ENCODE data around the gene TNFAIP8.

The TNFAIP8 gene

DNA sequence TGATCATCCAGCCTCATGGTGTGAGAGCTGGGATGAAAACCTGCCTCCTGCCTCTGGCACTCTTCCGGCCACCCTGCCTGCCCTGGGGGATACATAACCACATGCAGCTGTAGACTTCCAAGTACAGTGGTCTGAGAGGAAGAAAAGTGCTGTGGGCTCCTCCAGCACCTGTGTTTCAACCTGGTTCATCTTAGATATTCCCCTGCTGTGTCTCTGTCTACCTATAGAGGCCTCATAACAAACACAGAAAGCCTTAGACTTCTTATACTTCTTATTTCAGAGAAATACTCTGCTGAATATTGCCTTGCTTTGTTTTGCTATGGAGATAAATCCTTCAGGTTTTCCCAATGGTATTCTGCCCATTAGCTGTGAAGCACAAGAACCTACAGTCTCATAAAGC, 19.6 kb upstream of the TNFAIP8 start:
- Histone ChIP-seq H3K9me2 (replicated peaks; ENCODE audit: control insufficient read depth, low read length) (no peaks in the 10 kb centered on the region), H3F3A (ENCODE audit: control insufficient read depth, insufficient read depth) (peaks cover 15% of the 10 kb centered on the region), H3K4me2 (ENCODE audit: low read length) (peak overlapping the region; percentile 66), H3K27me3 (ENCODE audit: control insufficient read depth, low read length) (no peaks in the 10 kb centered on the region), H4K20me1 (ENCODE audit: control insufficient read depth, insufficient read depth, low read depth, low read length) (no peaks in the 10 kb centered on the region), H3K9me3 (ENCODE audit: control insufficient read depth, insufficient read depth, low read length) (no peaks in the 10 kb centered on the region), H3K27ac (ENCODE audit: low read depth, low read length) (peak overlapping the region; percentile 63), H3K79me2 (ENCODE audit: control insufficient read depth, low read length) (peaks cover 68% of the 10 kb centered on the region), H3K4me3 (ENCODE audit: low read length) (no peak overlapping the region), H3K36me3 (ENCODE audit: control insufficient read depth, low read length) (no peaks in the 10 kb centered on the region; the same call in 1 of the 2 replicates), H3K4me1 (ENCODE audit: control insufficient read depth, low read length) (peaks cover 100% of the 10 kb centered on the region)
- TF ChIP-seq EZH2phosphoT487 (IDR thresholded peaks at IDR 0.05; ENCODE audit: borderline replicate concordance, low read length): no peak
- TF ChIP-seq, protein P1, sequence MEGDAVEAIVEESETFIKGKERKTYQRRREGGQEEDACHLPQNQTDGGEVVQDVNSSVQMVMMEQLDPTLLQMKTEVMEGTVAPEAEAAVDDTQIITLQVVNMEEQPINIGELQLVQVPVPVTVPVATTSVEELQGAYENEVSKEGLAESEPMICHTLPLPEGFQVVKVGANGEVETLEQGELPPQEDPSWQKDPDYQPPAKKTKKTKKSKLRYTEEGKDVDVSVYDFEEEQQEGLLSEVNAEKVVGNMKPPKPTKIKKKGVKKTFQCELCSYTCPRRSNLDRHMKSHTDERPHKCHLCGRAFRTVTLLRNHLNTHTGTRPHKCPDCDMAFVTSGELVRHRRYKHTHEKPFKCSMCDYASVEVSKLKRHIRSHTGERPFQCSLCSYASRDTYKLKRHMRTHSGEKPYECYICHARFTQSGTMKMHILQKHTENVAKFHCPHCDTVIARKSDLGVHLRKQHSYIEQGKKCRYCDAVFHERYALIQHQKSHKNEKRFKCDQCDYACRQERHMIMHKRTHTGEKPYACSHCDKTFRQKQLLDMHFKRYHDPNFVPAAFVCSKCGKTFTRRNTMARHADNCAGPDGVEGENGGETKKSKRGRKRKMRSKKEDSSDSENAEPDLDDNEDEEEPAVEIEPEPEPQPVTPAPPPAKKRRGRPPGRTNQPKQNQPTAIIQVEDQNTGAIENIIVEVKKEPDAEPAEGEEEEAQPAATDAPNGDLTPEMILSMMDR (IDR thresholded peaks at IDR 0.05; ENCODE audit: low read depth, low read length, poor library complexity, severe bottlenecking): peak; percentile 33

GRCh38 chr5:119336845-119337580, 18.8 kb upstream of the TNFAIP8 start:
- Histone ChIP-seq H4K20me1 (ENCODE audit: control insufficient read depth, insufficient read depth, low read depth, low read length) (no peaks in the 10 kb centered on the region), H3K36me3 (ENCODE audit: control insufficient read depth, low read length) (no peaks in the 10 kb centered on the region; the same call in 1 of the 2 replicates), H3K79me2 (ENCODE audit: control insufficient read depth, low read length) (peaks cover 64% of the 10 kb centered on the region), H3K9me2 (replicated peaks; ENCODE audit: control insufficient read depth, low read length) (no peaks in the 10 kb centered on the region), H3K27me3 (ENCODE audit: control insufficient read depth, low read length) (no peaks in the 10 kb centered on the region), H3K4me3 (ENCODE audit: low read length) (peak overlapping the region; percentile 40), H3K9me3 (ENCODE audit: control insufficient read depth, insufficient read depth, low read length) (no peaks in the 10 kb centered on the region), H3K4me1 (ENCODE audit: control insufficient read depth, low read length) (peaks cover 100% of the 10 kb centered on the region), H3F3A (ENCODE audit: control insufficient read depth, insufficient read depth) (peaks cover 15% of the 10 kb centered on the region), H3K27ac (ENCODE audit: low read depth, low read length) (peak overlapping the region; percentile 63), H3K4me2 (ENCODE audit: low read length) (peak overlapping the region; percentile 66)
- no peak for TF ChIP-seq EZH2phosphoT487 (IDR thresholded peaks at IDR 0.05; ENCODE audit: borderline replicate concordance, low read length)
- TF ChIP-seq, protein P1 (IDR thresholded peaks at IDR 0.05; ENCODE audit: low read depth, low read length, poor library complexity, severe bottlenecking): no peak

- peak overlapping the region; percentile 66 for H3K4me2 ChIP-seq (ENCODE audit: low read length)
- no peaks in the 10 kb centered on the region for H3K27me3 ChIP-seq (ENCODE audit: control insufficient read depth, low read length)
- H3K79me2 ChIP-seq (ENCODE audit: control insufficient read depth, low read length): peaks cover 65% of the 10 kb centered on the region
- H3K9me2 ChIP-seq (replicated peaks; ENCODE audit: control insufficient read depth, low read length): no peaks in the 10 kb centered on the region
- peak overlapping the region; percentile 63 for H3K27ac ChIP-seq (ENCODE audit: low read depth, low read length)
- H3K4me1 ChIP-seq (ENCODE audit: control insufficient read depth, low read length): peaks cover 100% of the 10 kb centered on the region
- H3K36me3 ChIP-seq (ENCODE audit: control insufficient read depth, low read length): peaks cover 5% of the 10 kb centered on the region; the same call in 1 of the 2 replicates
- H3F3A ChIP-seq (ENCODE audit: control insufficient read depth, insufficient read depth): peaks cover 15% of the 10 kb centered on the region
- H3K9me3 ChIP-seq (ENCODE audit: control insufficient read depth, insufficient read depth, low read length): no peaks in the 10 kb centered on the region
- no peaks in the 10 kb centered on the region for H4K20me1 ChIP-seq (ENCODE audit: control insufficient read depth, insufficient read depth, low read depth, low read length)
- H3K4me3 ChIP-seq (ENCODE audit: low read length): peak overlapping the region; percentile 40
- TF ChIP-seq, protein P1 (IDR thresholded peaks at IDR 0.05; ENCODE audit: low read depth, low read length, poor library complexity, severe bottlenecking): no peak
- no peak for TF ChIP-seq EZH2phosphoT487 (IDR thresholded peaks at IDR 0.05; ENCODE audit: borderline replicate concordance, low read length)
Observed at GRCh38 chr5:119338326-119338946, 17.4 kb upstream of the TNFAIP8 start.

Data from DOHH2 (cell line).